Panc1 (cell line): ENCODE data around the gene ZNF19. TPM values are rescaled to one million over a fixed set of nuclear protein-coding genes. Genes with fewer than 3 reads are reported as not detected.
A peak's percentile ranks its signal among the peaks of the same experiment; 100 is the strongest.

Experiments used
- ATAC-seq: fragments of 200-7000 bp; cut with Tn5 transposase; 2 replicates; pipeline ENCODE4 v1.9.1; 2020; ENCODE audit warnings: mild to moderate bottlenecking, moderate library complexity
- BruUV-seq: library from RNA; stranded (reverse); fragments of 400-500 nt; replicated peaks from 2 replicates; lab custom pipeline; 2021; lab: Mats Ljungman, UMichigan
- CTCF ChIA-PET: fragments of 300-600 bp; sonication (Branson Sonifier 250); formaldehyde crosslinking; loops from one replicate; lab custom pipeline; 2022; ENCODE audit warnings: antibody characterized with exemption; lab: Charles Lee
- POLR2A ChIA-PET: fragments of 300-600 bp; sonication (Branson Sonifier 250); formaldehyde crosslinking; loops from one replicate; lab custom pipeline; 2022; ENCODE audit warnings: antibody characterized with exemption; lab: Charles Lee
- DNase-seq: peaks from one replicate; pipeline ENCODE4 v3.0.0-alpha.2; 2010; ENCODE audit warnings: low read depth, low spot score
- H3K27ac ChIP-seq: 2 replicates; pipeline ENCODE4 v1.5.1; 2011; ENCODE audit warnings: mild to moderate bottlenecking, low read length, inconsistent platforms
- H3K27me3 ChIP-seq: fragments of 200-500 bp; sonication (Bioruptor generic); 2 replicates; pipeline ENCODE4 v1.6.0; 2014; ENCODE audit warnings: low read length, inconsistent platforms; ENCODE audit not compliant: control insufficient read depth, insufficient read depth
- H3K36me3 ChIP-seq: fragments of 200-500 bp; sonication (Bioruptor generic); 2 replicates; pipeline ENCODE4 v1.5.1; 2014; ENCODE audit warnings: inconsistent platforms, mild to moderate bottlenecking, low read length, moderate library complexity; ENCODE audit not compliant: control insufficient read depth, insufficient read depth
- H3K4me1 ChIP-seq: 2 replicates; pipeline ENCODE4 v1.5.1; 2011; ENCODE audit warnings: inconsistent platforms, mild to moderate bottlenecking, low read length, moderate library complexity; ENCODE audit not compliant: control insufficient read depth, insufficient read depth
- H3K4me3 ChIP-seq, 2 experiments: 2 replicates each; pipeline ENCODE4 v1.5.1; 2011 to 2012; ENCODE audit warnings: low read depth in 2 of 2, low read length in 2 of 2, mild to moderate bottlenecking in 2 of 2, inconsistent platforms in 1 of 2, moderate library complexity in 1 of 2
- H3K9me3 ChIP-seq: fragments of 200-500 bp; sonication (Bioruptor generic); 2 replicates; pipeline ENCODE4 v1.5.1; 2014; ENCODE audit warnings: low read depth, mild to moderate bottlenecking, inconsistent platforms, low read length, moderate library complexity; ENCODE audit not compliant: control insufficient read depth, insufficient read depth
- POLR2AphosphoS5 ChIP-seq: IDR thresholded peaks from 2 replicates; pipeline ENCODE4 v1.6.1; 2012; ENCODE audit warnings: mild to moderate bottlenecking, low read depth, low read length, moderate library complexity
- REST ChIP-seq, 2 experiments: IDR thresholded peaks; 2 replicates each; pipeline ENCODE4 v1.6.1; 2011 to 2012; ENCODE audit warnings: low read depth in 2 of 2, control low read depth in 1 of 2, low read length in 1 of 2, mild to moderate bottlenecking in 1 of 2, moderate library complexity in 1 of 2; ENCODE audit not compliant: insufficient read depth in 1 of 2
- SIN3A ChIP-seq: IDR thresholded peaks from 2 replicates; pipeline ENCODE4 v1.6.1; 2012; ENCODE audit warnings: low read depth, mild to moderate bottlenecking, low read length, moderate library complexity, borderline replicate concordance; ENCODE audit not compliant: insufficient read depth
- TCF7L2 ChIP-seq: IDR thresholded peaks from 2 replicates; pipeline ENCODE4 v1.6.1; 2011; ENCODE audit warnings: mild to moderate bottlenecking, low read depth, low read length, inconsistent platforms
- in situ Hi-C: cut with HindIII; loops from 2 replicates; pipeline ENCODE4 v1.10.0; 2016; ENCODE audit warnings: low sequenced_read_pairs, low pct_unique_long_range_greater_than_20kb
- intact Hi-C: fragments of 100-400 bp; cut with micrococcal nuclease; formaldehyde crosslinking; loops from one replicate; pipeline ENCODE4 v1.10.0; 2022; ENCODE audit not compliant: unreplicated experiment
- total RNA-seq: library from RNA; stranded (reverse); gene quantifications from one replicate; pipeline ENCODE4 v1.2.1, GENCODE V29; 2021; ENCODE audit not compliant: unreplicated experiment
- TF ChIP-seq, protein P1 (sequence below): fragments of 450-650 bp; IDR thresholded peaks from 2 replicates; pipeline ENCODE4 v1.5.1; 2017; ENCODE audit warnings: mild to moderate bottlenecking

The ZNF19 gene
- total RNA-seq, 1 experiment from 2014 or later = 2.5 TPM

DNA sequence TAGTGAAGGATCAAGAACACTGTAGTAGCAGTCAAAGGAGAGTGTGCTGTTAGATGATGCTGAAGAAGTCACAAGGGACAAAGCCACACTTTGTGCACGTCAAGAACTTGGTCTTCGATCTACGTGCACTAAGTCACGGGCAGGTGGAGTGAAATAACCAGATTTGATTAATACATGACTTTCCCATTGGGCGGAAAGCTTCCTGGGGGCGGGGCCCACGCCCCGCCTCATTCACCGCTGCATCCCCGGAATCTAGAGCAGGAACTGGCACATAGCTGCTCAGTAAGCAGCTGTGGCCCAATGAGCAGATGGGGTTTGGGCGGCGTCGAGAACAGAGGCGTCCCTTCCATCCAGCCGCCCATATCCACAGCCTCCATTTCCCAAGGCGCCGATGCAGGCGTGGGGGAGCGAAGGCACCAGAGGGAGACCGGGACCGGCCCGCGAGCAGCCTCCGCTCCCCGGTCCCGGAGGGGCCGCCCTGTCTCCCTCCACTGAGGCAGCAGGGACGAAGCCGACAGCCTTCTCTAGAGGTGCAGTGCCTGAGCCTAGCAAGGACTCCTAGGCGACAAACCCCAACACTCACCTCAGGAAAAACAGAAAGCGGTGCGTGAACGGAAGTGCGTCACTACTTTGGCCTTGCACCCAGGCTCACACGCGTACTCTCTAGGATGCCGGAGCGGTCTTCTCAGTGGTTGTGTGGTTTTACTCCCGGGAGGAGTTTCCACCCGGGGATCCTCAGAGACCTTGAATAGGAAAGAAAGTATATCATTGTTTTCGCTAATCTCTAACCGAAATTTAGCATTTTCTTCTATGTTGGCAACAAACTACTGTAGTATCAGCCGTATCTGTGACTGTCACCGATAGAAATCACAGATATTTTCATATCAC is 4.9 kb downstream of the ZNF19 start:
- POLR2A ChIA-PET = interaction anchor here (0.5 kb wide), 1 partner anchor 24 kb away, joined by 3 read pairs; no protein-coding TSS in a partner anchor
- TF ChIP-seq SIN3A = 0 out of 2 replicates have a peak, but pooled peaks have one; percentile 56
- no peak for TF ChIP-seq TCF7L2
- peak; percentile 76 for TF ChIP-seq POLR2AphosphoS5
- TF ChIP-seq, protein P1, sequence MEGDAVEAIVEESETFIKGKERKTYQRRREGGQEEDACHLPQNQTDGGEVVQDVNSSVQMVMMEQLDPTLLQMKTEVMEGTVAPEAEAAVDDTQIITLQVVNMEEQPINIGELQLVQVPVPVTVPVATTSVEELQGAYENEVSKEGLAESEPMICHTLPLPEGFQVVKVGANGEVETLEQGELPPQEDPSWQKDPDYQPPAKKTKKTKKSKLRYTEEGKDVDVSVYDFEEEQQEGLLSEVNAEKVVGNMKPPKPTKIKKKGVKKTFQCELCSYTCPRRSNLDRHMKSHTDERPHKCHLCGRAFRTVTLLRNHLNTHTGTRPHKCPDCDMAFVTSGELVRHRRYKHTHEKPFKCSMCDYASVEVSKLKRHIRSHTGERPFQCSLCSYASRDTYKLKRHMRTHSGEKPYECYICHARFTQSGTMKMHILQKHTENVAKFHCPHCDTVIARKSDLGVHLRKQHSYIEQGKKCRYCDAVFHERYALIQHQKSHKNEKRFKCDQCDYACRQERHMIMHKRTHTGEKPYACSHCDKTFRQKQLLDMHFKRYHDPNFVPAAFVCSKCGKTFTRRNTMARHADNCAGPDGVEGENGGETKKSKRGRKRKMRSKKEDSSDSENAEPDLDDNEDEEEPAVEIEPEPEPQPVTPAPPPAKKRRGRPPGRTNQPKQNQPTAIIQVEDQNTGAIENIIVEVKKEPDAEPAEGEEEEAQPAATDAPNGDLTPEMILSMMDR = no peak
- TF ChIP-seq REST (IDR thresholded peaks at IDR 0.05; ENCODE audit: insufficient read depth in 1 of 2, low read depth in 2 of 2, low read length in 1 of 2) = no peak
- in situ Hi-C loops (no loop called here), intact Hi-C loops (loop anchor here (1.0 kb wide), 1 partner anchor 22 kb away; the partner anchor contains the start of gene ZNF23)
- Histone ChIP-seq H3K9me3 (no peaks in the 10 kb centered on the region), H3K36me3 (no peaks in the 10 kb centered on the region), H3K27ac (peak overlapping the region; percentile 77), H3K4me1 (no peaks in the 10 kb centered on the region), H3K4me3 (peak overlapping the region; percentile 83 to 86), H3K27me3 (no peaks in the 10 kb centered on the region)
- ATAC-seq = peak; percentile 99
- no peak for DNase-seq
- CTCF ChIA-PET = interaction anchor here (0.6 kb wide), 1 partner anchor 45 kb away, joined by 5 read pairs; no protein-coding TSS in a partner anchor
- BruUV-seq = no TSS peak

DNA sequence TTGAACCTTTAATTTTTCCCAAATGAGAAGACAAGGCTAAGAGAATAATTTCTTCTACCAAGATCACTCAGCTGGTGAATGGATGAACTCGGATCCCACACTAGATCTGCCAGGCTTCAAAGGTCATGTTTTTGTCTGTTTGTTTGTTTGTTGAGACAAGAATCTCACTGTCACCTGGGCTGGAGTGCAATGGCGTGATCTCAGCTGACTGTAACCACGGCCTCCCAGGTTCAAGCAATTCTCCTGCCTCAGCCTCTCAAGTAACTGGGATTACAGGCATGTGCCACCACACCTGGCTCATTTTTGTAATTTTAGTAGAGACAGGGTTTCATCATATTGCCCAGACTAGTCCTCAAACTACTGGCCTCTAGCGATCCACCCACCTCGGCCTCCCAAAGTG is 6.6 kb downstream of the ZNF19 start:
- no TSS peak for BruUV-seq
- no peak overlapping the region for H3K4me3 ChIP-seq
- intact Hi-C loops = no loop called here
- no peaks in the 10 kb centered on the region for H3K9me3 ChIP-seq
- no peak for TF ChIP-seq SIN3A
- TF ChIP-seq, protein P1 = no peak
- DNase-seq (no peak), ATAC-seq (no peak)
- H3K36me3 ChIP-seq = no peaks in the 10 kb centered on the region
- ChIA-PET POLR2A (no interaction called here), CTCF (no interaction called here)
- no peaks in the 10 kb centered on the region for H3K4me1 ChIP-seq
- H3K27me3 ChIP-seq = no peaks in the 10 kb centered on the region
- H3K27ac ChIP-seq = no peak overlapping the region
- in situ Hi-C loops = no loop called here
